ENCODE data around the gene GLMN.

Gene GLMN

DNA sequence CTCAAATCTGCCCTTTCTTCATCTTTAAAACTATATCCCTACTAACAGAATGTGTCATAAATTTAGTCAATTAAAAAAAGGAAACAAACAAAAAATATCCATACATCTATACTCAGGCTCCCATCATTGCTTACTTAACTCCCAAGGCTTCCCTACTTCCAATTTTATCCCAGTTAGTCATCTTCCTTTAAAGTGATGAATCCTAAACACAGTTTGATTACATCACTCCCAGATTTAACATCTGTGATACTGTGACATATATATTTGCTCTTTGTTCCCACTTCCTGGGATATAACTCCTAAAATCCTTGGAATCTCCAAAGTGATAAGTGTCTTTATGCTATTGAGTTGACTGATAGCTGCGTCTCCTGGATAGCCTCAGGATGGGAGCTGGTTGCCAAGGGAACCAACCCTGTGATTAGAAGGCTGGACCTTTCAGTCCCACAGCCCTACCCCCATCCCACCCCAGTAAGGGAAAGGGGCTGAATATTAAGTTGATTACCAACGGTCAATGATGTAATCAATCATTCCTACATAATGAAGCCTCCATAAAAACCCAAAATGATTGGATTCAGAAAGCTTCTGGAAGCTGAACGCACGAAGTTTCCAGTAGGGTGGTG is 21.6 kb downstream of the GLMN start:
- Histone ChIP-seq H3K4me2 (ENCODE audit: low read depth, low read length) (no peak overlapping the region), H3F3A (ENCODE audit: insufficient read depth, low read length) (no peaks in the 10 kb centered on the region), H2AFZ (ENCODE audit: low read length) (no peak overlapping the region), H4K20me1 (ENCODE audit: insufficient read depth, low read length) (no peaks in the 10 kb centered on the region), H3K27ac (ENCODE audit: low read length) (no peak overlapping the region), H3K9me3 (replicated peaks; ENCODE audit: insufficient read depth, low read length) (no peaks in the 10 kb centered on the region), H3K4me1 (ENCODE audit: low read length) (no peaks in the 10 kb centered on the region), H3K36me3 (replicated peaks; ENCODE audit: insufficient read depth, low read length) (no peaks in the 10 kb centered on the region), H3K79me2 (ENCODE audit: low read length) (no peaks in the 10 kb centered on the region), H3K9ac (ENCODE audit: low read length) (no peak overlapping the region), H3K27me3 (replicated peaks; ENCODE audit: insufficient read depth, low read length) (no peaks in the 10 kb centered on the region), H3K9me2 (replicated peaks; ENCODE audit: insufficient read depth, low read length) (no peaks in the 10 kb centered on the region), H3K4me3 (ENCODE audit: low read length) (no peak overlapping the region)
- TF ChIP-seq EZH2phosphoT487 (IDR thresholded peaks at IDR 0.05; ENCODE audit: low read length) (no peak), EZH2 (optimal IDR thresholded peaks at IDR 0.05; ENCODE audit: low read depth, low read length) (no peak)
- TF ChIP-seq, protein P1, sequence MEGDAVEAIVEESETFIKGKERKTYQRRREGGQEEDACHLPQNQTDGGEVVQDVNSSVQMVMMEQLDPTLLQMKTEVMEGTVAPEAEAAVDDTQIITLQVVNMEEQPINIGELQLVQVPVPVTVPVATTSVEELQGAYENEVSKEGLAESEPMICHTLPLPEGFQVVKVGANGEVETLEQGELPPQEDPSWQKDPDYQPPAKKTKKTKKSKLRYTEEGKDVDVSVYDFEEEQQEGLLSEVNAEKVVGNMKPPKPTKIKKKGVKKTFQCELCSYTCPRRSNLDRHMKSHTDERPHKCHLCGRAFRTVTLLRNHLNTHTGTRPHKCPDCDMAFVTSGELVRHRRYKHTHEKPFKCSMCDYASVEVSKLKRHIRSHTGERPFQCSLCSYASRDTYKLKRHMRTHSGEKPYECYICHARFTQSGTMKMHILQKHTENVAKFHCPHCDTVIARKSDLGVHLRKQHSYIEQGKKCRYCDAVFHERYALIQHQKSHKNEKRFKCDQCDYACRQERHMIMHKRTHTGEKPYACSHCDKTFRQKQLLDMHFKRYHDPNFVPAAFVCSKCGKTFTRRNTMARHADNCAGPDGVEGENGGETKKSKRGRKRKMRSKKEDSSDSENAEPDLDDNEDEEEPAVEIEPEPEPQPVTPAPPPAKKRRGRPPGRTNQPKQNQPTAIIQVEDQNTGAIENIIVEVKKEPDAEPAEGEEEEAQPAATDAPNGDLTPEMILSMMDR (IDR thresholded peaks at IDR 0.05; ENCODE audit: low read length): no peak
- DNase-seq: no peak

DNA sequence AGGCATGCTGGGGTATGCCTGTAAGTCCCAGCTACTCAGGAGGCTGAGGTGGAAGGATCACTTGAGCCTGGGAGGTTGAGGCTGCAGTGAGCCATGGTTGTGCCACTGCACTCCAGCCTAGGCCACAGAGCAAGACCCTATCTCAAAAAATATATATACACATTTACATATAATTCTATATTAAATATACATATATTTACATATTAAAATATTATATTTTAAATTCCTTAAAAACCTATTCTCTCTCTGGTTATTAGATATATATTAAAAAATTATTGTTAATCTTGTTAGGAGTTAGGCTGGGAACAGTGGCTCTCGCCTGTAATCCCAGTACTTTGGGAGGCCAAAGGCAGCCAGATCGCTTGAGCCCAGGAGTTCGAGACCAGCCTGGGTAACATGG is 22.7 kb downstream of the GLMN start:
- TF ChIP-seq, protein P1 (IDR thresholded peaks at IDR 0.05; ENCODE audit: low read length): no peak
- TF ChIP-seq EZH2phosphoT487 (IDR thresholded peaks at IDR 0.05; ENCODE audit: low read length) (no peak), EZH2 (optimal IDR thresholded peaks at IDR 0.05; ENCODE audit: low read depth, low read length) (no peak)
- Histone ChIP-seq H3K27ac (ENCODE audit: low read length) (no peak overlapping the region), H4K20me1 (ENCODE audit: insufficient read depth, low read length) (no peaks in the 10 kb centered on the region), H3K27me3 (replicated peaks; ENCODE audit: insufficient read depth, low read length) (no peaks in the 10 kb centered on the region), H3K4me1 (ENCODE audit: low read length) (no peaks in the 10 kb centered on the region), H3K9me2 (replicated peaks; ENCODE audit: insufficient read depth, low read length) (no peaks in the 10 kb centered on the region), H3K9me3 (replicated peaks; ENCODE audit: insufficient read depth, low read length) (no peaks in the 10 kb centered on the region), H3K36me3 (replicated peaks; ENCODE audit: insufficient read depth, low read length) (no peaks in the 10 kb centered on the region), H3K9ac (ENCODE audit: low read length) (no peak overlapping the region), H3F3A (ENCODE audit: insufficient read depth, low read length) (no peaks in the 10 kb centered on the region), H3K4me3 (ENCODE audit: low read length) (no peak overlapping the region), H2AFZ (ENCODE audit: low read length) (no peak overlapping the region), H3K79me2 (ENCODE audit: low read length) (no peaks in the 10 kb centered on the region), H3K4me2 (ENCODE audit: low read depth, low read length) (no peak overlapping the region)
- DNase-seq: no peak

DNA sequence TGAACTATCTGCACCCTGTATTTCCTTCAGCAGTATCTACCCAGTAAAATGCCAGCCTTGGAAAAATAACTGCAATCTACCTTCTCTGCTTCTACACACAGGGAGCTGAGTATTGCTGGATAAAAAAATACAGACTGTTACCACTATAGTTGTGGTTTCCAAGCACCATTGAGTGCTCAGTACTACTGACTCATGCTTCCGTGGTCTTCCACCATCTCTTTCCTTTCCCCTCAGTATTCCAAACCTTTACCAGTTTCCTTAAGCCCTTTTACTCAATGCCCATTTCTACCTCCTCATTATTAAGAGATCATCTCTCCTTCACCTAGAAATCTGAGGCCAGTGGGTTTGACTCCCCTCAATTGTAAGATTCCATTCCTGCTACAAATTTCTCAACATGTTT is 23.8 kb downstream of the GLMN start:
- Histone ChIP-seq H3K27ac (ENCODE audit: low read length) (no peak overlapping the region), H3K9me3 (replicated peaks; ENCODE audit: insufficient read depth, low read length) (no peaks in the 10 kb centered on the region), H3K9me2 (replicated peaks; ENCODE audit: insufficient read depth, low read length) (no peaks in the 10 kb centered on the region), H2AFZ (ENCODE audit: low read length) (no peak overlapping the region), H3K4me2 (ENCODE audit: low read depth, low read length) (no peak overlapping the region), H3F3A (ENCODE audit: insufficient read depth, low read length) (no peaks in the 10 kb centered on the region), H4K20me1 (ENCODE audit: insufficient read depth, low read length) (no peaks in the 10 kb centered on the region), H3K9ac (ENCODE audit: low read length) (no peak overlapping the region), H3K4me3 (ENCODE audit: low read length) (no peak overlapping the region), H3K79me2 (ENCODE audit: low read length) (no peaks in the 10 kb centered on the region), H3K27me3 (replicated peaks; ENCODE audit: insufficient read depth, low read length) (no peaks in the 10 kb centered on the region), H3K36me3 (replicated peaks; ENCODE audit: insufficient read depth, low read length) (no peaks in the 10 kb centered on the region), H3K4me1 (ENCODE audit: low read length) (no peaks in the 10 kb centered on the region)
- no peak for DNase-seq
- TF ChIP-seq, protein P1 (IDR thresholded peaks at IDR 0.05; ENCODE audit: low read length): no peak
- TF ChIP-seq EZH2phosphoT487 (IDR thresholded peaks at IDR 0.05; ENCODE audit: low read length): no peak
- no peak for TF ChIP-seq EZH2 (optimal IDR thresholded peaks at IDR 0.05; ENCODE audit: low read depth, low read length)
